Jurkat, Clone E6-1 (cell line): ENCODE data around the gene DZANK1. TPM values are rescaled to one million over a fixed set of nuclear protein-coding genes. Genes with fewer than 3 reads are reported as not detected.
"Not testable (repeated sequence)": the region's sequence is repeated elsewhere in the genome, so short reads cannot be mapped to it uniquely, and the experiment has no call there.

Experiments
- DNase-seq: peaks from one replicate; pipeline ENCODE4 v3.0.0-alpha.2; 2011; ENCODE audit warnings: low read depth, low spot score
- H3K4me3 ChIP-seq: 2 replicates; pipeline ENCODE4 v1.5.1; 2011; ENCODE audit warnings: mild to moderate bottlenecking, low read length, control low read depth, moderate library complexity
- polyA plus RNA-seq: library from polyadenylated mRNA; unstranded; fragments of >200 nt; gene quantifications from one replicate; pipeline ENCODE4 v1.2.1, GENCODE V29; 2012; ENCODE audit warnings: missing spikeins; ENCODE audit not compliant: insufficient read length, insufficient read depth

The DZANK1 gene
- polyA plus RNA-seq = 2.0 TPM

DNA sequence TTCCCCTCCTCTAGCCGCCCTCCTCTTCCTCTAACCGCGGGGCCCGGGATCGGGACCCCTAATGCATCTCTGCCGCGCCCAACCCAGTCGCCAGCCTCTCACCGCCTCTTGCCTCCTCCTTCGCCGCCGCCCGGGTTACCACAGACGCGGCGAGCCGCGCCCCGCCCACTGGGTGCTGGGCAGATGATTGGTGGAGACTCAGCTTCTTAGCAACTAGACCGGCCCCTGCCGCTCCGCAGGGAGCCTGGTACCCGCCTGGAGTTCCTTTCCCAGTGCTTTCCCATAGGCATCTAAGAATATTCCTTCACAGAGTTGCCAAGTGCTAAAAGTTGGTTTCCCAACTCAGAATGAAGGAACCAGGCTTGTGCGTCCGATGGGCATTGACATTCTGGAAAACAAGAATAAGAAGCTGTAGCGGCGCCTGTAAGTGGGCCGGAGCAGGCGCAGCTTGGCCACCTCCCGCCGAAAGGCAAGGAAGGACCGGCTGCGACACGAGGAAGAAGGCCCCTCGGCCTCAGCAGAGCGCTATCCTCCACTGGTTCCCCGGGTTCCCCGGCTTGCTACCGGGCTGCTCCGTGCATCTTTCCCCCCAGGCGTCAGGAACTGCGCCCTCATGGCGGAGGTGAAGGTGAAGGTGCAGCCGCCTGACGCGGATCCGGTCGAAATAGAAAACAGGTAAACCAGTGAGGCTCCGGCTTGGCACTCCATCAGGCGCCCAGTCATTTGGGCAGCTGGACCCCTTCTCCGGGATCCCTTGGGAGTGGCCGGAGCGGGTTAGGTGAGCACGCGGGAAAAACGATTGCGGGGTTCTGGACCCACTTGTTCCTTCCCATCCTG, at the start of gene DZANK1, which contains the start of gene POLR3F:
TSS of gene DZANK1 (minus strand) at position 137 of the 837 bp plus-strand sequence. CDS start 1,672 bp downstream, outside the sequence.
TSS of gene POLR3F (plus strand) at position 497 of the 837 bp plus-strand sequence. CDS start at position 614, 117 bp downstream.
- peak; percentile 92 for DNase-seq

GRCh38 chr20:18515973-18516372, 49.1 kb upstream of the DZANK1 start:
- DNase-seq = no peak
- H3K4me3 ChIP-seq = no peak overlapping the region

More for the DNA sequence above, at the start of gene DZANK1, which contains the start of gene POLR3F:
- peak within 1 kb of the TSS; percentile 97 for H3K4me3 ChIP-seq

DNA sequence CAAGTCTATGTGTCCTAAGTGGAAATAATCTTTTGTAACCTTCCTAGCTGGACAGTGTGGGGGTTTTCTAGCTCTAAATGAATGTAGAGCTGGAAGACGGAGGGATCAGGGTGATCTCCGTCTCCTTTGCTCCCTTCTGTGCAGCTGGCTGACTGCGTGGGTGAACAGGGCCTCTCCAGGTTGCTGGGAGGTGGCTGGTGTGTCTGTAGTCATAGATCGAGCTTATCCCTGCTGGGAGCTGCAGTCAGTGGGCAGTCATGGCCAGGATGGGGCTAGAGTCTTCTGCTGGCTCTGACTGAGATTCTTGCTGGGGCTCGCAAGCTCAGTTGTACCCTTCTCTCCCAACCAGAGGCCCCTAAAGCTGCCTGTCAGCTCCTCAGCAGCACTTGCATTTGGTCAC, 47.3 kb upstream of the DZANK1 start:
- DNase-seq = no peak
- H3K4me3 ChIP-seq = no peak overlapping the region

DNA sequence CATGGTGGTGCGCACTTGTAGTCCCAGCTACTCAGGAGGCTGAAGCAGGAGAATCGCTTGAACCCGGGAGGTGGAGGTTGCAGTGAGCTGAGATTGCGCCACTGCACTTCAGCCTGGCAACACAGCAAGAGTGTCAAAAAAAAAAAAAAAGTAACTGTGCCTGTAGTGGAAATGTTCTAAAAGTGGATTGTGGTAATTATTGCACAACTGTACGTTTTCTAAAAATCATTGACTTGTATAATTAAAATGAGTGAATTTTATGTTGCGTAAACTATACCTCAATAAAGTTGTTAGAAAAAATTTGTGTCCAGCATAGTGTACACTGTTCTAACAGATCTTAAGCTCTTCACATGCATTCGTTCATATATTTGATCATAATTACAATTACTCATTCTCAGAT, 46.4 kb upstream of the DZANK1 start:
- no peak overlapping the region for H3K4me3 ChIP-seq
- DNase-seq = no peak

DNA sequence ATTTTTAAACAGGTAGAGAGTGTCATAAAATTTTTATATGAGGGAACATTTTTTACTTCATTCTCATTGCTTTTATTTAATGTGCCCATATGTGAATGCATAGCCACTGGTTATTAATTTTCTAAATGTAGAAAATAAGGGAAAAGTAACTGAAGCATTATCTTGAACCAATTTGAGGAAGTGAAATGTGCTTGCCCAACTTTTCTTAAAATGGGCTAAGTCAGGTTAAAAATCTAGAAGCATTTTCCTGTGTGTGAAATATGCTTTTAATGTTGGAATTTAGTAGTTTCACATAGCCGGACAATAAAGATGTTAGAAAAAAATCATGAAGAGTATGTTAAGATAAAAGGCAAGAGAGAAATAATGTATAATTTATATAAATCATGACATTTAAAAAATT, 44.7 kb upstream of the DZANK1 start:
- H3K4me3 ChIP-seq = no peak overlapping the region
- no peak for DNase-seq

GRCh38 chr20:18507218-18508191, 40.7 kb upstream of the DZANK1 start, which contains the start of gene SEC23B:
SEC23B (plus strand) TSS chr20:18507940; CDS start chr20:18510836, 2,896 bp downstream.
- peak; percentile 98 for DNase-seq

DNA sequence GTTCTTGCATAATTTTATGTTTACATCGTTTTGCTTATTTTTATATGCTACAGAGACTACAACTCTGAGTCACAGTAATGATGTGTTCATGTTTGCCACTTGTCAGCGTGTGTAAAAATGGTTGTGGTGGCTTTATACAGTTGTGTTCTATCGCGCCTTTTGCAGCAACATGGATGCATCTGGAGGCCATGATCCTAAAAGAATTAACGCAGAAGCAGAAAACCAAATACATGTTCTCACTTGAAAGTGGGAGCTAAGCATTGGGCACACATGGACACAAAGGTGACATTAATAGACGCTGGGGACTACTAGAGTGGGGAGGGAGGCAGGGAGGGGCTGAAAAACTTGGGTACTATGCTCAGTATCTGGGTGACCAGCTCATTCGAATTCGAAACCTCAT, 39.9 kb upstream of the DZANK1 start:
- DNase-seq = no peak
- peak overlapping the region; percentile 97 for H3K4me3 ChIP-seq

More at GRCh38 chr20:18507218-18508191, 40.7 kb upstream of the DZANK1 start, which contains the start of gene SEC23B:
- peak within 1 kb of the TSS; percentile 97 for H3K4me3 ChIP-seq

GRCh38 chr20:18504479-18505060, 37.7 kb upstream of the DZANK1 start:
- H3K4me3 ChIP-seq = no peak overlapping the region
- DNase-seq = no peak

DNA sequence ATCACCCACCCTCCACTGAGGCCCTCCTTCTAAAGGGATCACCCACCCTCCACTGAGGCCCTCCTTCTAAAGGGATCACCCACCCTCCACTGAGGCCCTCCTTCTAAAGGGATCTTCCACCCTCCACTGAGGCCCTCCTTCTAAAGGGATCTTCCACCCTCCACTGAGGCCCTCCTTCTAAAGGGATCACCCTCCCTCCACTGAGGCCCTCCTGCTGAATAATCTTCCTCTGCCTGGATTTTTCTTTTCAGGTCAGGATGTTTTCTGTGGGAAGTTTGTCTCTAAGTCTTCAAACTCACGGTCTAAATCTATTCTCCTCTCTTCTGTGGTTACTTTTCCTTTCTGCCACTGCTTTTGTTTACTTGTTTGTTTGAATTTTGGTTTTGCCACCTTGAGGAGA, 34.8 kb upstream of the DZANK1 start:
- not testable (repeated sequence) for H3K4me3 ChIP-seq, DNase-seq

DNA sequence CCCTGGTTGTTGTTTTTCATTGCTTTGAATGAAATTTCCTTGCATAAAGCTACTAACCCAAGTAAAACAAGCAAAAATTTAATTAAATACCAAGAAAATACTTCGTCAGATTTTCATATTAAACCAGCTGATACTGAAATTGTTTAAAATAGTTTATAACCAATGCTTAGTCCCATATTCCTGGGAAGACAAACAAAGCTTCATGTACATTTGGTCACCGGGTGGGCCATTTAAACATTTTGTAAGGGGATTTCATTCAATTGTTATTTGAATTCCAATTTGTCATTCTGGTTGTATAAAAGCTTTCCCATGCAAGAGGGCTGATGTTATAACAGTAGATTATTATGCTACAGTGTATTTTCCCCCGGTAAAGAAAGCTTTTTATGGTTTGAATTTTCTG, 30.8 kb upstream of the DZANK1 start:
- DNase-seq = no peak
- peak overlapping the region; percentile 91 for H3K4me3 ChIP-seq

DNA sequence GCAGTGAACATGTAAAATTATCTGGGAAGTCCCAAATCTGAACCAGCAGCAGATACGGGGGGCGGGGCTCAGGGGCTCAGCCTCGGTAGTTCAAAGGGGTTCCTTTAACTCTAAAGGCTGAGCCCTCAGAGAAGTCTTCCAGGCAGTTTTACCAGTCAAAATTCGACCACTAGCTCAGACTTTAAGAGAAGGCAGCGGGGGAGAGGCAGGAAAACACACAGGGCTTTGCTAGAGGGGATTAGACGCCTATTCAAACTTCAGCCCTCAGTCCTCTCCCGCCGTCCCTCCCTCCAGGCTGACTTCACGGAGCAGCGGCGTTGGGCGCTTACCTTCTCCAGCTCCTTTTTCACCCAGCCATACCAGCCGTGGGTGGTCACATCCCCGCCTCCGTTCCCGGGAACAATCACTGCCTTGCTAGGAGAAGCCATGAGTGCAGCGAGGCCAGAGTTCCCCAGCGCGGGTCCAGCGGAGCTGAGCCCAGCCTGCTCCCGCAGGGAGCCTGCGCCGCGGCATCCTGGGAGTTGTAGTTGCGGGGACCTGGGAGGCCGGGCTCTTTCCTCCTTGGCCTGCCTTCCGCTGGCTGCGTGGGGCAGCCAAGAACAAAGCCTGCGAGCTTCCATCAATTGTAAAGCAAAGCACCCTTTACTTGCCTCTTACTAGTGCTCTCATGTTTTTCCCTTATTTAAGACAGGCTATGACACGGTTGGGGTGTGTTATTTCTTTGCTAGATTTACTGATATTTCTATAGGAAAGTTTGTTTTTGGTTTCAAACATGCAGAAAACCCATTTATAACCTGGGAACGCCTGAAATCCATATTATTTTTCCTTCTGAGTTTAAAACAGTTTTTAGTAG, 30.1 kb upstream of the DZANK1 start, which contains the start of gene RBBP9:
TSS of gene RBBP9 (minus strand) at position 486 of the 853 bp plus-strand sequence. CDS start at position 428, 58 bp downstream.
- peak within 1 kb of the TSS; percentile 91 for H3K4me3 ChIP-seq
- DNase-seq = peak; percentile 65

- peak overlapping the region; percentile 91 for H3K4me3 ChIP-seq
- DNase-seq = no peak
Observed at GRCh38 chr20:18496042-18496441, 29.2 kb upstream of the DZANK1 start.

GRCh38 chr20:18488301-18488700, 21.5 kb upstream of the DZANK1 start:
- no peak for DNase-seq

DNA sequence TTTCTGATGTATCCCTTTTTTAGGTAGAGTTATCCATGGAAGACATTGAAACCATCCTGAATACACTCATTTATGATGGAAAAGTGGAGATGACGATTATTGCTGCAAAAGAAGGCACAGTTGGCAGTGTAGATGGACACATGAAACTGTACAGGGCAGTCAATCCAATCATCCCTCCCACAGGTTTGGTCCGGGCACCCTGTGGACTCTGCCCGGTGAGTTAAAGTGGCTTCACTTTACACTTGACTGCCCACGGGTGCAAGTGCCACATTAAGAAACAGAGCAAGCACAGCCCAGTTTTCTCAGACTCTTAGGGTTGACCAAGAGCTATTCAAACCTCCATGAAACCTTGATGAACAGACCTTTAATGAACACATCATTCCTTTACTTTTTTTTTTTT, 14.8 kb upstream of the DZANK1 start:
- DNase-seq = no peak

More at GRCh38 chr20:18488301-18488700, 21.5 kb upstream of the DZANK1 start:
- no peak overlapping the region for H3K4me3 ChIP-seq

DNA sequence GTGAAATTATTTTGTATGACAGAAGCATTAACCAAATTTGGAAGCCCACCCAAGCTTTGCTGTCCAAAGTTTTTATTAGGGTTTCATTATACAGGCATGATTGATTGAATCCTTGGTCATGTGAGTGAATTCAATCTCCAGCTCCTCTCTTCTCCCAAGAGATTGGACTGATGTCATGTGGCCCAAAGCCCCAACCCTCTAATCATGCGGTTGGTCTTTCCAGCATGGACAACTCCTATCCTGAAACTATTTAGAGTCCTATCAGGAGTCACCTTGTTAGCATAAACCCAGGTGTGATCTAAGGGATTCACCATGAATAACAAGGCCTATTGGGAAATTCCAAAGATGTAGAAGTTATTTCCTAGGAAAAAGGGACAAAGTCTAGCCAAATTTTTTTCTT, 11.0 kb upstream of the DZANK1 start:
- no peak for DNase-seq
- H3K4me3 ChIP-seq = no peak overlapping the region

More for the DNA sequence above, 14.8 kb upstream of the DZANK1 start:
- H3K4me3 ChIP-seq = no peak overlapping the region

- H3K4me3 ChIP-seq = no peak overlapping the region
- no peak for DNase-seq
Observed at GRCh38 chr20:18477218-18477617, 10.4 kb upstream of the DZANK1 start.

- H3K4me3 ChIP-seq = peak overlapping the region; percentile 97
- DNase-seq = no peak
Observed at GRCh38 chr20:18466574-18466893, 296 bp downstream of the DZANK1 start.
